ENCODE measurements around the gene MSL2.

- TF ChIP-seq YY1 (IDR thresholded peaks at IDR 0.05; ENCODE audit: insufficient read depth, insufficient read length) (no peak), SUZ12 (IDR thresholded peaks at IDR 0.05; ENCODE audit: extremely low read depth, insufficient read depth, insufficient read length) (no peak), ZNF274 (IDR thresholded peaks at IDR 0.05; ENCODE audit: low read depth, low read length) (no peak)
Measured at GRCh38 chr3:136105044-136105443, 91.1 kb downstream of the MSL2 start.
